Liver (tissue), 3 donors: ENCODE measurements around the gene SORCS2.

ENCODE experiments used
- CTCF ChIP-seq: fragments of 150-350 bp; IDR thresholded peaks from 2 replicates; pipeline ENCODE4 v1.5.1; 2017; ENCODE audit warnings: improper control_type of control experiment, low read depth, low read length; ENCODE audit not compliant: missing input control
- TAF1 ChIP-seq: conservative IDR thresholded peaks from 2 replicates; pipeline ENCODE4 v1.6.1; 2016; ENCODE audit warnings: antibody characterized with exemption, mild to moderate bottlenecking
- YY1 ChIP-seq: IDR thresholded peaks from 2 replicates; pipeline ENCODE4 v1.6.1; 2016; ENCODE audit warnings: antibody characterized with exemption, mild to moderate bottlenecking
- donor health status: healthy.
- donor health status: healthy.

GRCh38 chr4:7764466-7764865, 572.1 kb downstream of the SORCS2 start:
- no peak for TF ChIP-seq YY1
- TF ChIP-seq CTCF = no peak
- TF ChIP-seq TAF1 = no peak
